NCI-H748 (cell line): Measurements from ENCODE around the gene MYO16.

Experiments
- DNase-seq: peaks from one replicate; lab custom pipeline; 2025; ENCODE audit not compliant: unreplicated experiment; lab: John Stamatoyannopoulos, UW

The MYO16 gene

DNA sequence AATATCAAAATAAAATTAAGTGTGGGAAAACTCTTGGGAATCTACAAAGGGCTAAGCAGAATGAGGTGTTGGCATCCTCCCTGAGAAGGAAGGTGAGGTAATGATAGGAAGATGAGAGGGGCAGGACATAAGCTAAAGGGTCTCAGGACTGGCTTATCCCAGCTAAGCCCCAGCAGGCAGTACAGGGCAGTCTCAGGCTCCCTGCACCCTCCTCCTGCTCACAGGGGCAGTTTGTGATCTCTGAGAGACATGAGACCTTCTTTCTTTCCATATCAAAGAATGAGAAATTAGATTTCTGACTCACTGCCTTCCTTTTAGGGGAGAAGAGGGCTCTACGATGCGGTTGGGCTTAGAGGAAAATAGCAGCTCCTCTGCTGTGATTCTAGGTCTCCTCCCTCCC lies 586.0 kb downstream of the MYO16 start:
- DNase-seq = no peak

DNA sequence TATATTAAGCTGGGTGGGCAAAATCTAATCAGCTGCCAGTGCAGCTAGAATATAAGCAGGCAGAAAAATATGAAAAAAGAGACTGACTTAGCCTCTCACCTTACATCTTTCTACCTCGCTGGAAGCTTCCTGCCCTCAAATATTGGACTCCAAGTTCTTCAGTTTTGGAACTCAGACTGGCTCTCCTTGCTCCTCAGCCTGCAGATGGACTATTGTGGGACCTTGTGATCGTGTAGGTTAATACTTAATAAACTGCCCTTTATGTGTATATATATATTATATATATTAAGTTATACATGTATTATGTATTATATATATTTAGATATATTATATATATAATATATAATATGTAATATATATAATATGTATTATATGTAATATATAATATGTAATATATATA lies 588.1 kb downstream of the MYO16 start:
- DNase-seq = peak; percentile 4

DNA sequence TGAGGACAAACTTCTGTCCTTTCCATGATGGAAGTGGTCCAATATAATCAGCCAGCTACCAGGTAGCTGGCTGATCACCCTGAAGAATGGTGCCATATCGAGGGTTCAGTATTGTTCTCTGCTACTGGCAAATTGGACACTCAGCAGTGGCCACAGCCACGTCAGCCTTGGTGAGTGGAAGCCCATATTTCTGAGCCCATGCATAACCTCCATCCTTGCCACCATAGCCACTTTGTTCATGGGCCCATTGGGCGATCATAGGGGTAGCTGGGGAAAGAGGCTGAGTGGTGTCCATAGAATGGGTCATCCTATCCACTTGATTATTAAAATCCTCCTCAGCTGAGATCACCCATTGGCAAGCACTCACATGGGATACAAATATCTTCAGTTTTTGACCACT lies 591.2 kb downstream of the MYO16 start:
- no peak for DNase-seq

- DNase-seq = no peak
Measured at GRCh38 chr13:109224033-109224432, 594.6 kb downstream of the MYO16 start.

GRCh38 chr13:109226631-109227030 lies 597.2 kb downstream of the MYO16 start:
- no peak for DNase-seq

GRCh38 chr13:109227344-109227940 lies 598.0 kb downstream of the MYO16 start:
- no peak for DNase-seq

DNA sequence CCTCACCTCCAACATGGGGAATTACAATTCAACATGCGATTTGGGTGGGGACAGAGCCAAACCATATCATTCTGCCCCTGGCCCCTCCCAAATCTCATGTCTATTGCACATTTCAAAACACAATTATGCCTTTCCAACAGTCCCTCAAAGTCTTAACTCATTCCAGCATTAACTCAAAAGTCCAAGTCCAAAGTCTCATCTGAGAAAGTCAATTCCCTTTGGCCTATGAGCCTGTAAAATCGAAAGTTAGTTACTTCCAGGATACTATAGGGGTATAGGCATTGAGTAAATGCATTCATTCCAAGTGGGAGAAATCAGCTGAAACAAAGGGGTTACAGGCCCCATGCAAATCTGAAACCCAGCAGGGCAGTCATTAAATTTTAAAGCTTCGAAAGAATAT lies 598.8 kb downstream of the MYO16 start:
- no peak for DNase-seq

GRCh38 chr13:109231888-109232287 lies 602.5 kb downstream of the MYO16 start:
- DNase-seq = no peak

GRCh38 chr13:109233293-109233692 lies 603.9 kb downstream of the MYO16 start:
- no peak for DNase-seq

GRCh38 chr13:109235901-109236300 lies 606.5 kb downstream of the MYO16 start:
- DNase-seq = peak; percentile 28

DNA sequence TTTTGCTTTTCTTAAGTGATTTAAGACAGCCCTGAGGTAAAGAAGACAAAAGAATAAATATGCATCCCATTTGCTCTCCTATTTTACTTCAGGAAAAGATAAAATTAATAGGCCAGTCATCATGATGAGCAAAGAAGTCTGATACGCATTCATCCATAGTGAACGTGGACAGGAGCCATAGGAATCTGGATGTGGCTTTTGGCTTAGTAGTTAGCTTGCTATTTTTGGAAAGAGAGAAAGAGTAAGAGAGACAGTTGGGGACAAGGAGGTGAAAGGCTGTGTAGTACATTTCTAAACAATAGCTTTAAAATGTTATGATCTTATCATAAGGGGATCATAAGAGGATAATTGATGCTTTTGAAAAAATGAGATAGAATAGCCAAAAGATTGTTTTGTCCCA lies 611.7 kb downstream of the MYO16 start:
- no peak for DNase-seq

DNA sequence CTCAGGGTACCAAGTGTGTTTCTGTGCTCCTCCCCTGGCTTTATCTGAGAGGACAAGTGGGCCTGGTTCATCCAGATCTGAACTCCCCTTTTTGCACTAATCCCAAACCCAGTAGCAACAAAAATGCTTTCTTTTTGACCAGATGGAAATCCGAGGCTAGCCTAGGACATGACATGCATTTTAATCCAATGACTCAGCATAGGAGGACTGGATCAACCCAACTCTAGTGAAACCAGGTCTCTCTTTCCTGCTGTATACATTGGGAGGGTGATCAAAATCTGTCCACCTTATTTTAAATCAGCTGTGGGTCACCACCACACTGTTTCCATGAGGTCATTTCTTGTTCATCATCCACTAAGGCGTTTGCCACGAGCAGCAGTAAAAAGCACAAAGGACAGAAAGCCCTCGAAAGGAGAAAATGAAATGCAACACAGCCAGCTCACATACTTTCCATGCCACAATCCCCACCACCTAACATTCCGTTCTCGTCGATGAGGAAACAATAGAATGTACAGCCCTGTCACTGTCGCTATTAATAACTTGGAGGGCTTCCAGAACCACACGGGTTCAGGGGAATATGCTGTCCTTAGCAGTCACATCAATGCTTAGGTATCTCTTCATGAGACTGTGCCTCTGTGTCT lies 614.0 kb downstream of the MYO16 start:
- DNase-seq = no peak

- DNase-seq = no peak
Measured at GRCh38 chr13:109244566-109244965, 615.2 kb downstream of the MYO16 start.

DNA sequence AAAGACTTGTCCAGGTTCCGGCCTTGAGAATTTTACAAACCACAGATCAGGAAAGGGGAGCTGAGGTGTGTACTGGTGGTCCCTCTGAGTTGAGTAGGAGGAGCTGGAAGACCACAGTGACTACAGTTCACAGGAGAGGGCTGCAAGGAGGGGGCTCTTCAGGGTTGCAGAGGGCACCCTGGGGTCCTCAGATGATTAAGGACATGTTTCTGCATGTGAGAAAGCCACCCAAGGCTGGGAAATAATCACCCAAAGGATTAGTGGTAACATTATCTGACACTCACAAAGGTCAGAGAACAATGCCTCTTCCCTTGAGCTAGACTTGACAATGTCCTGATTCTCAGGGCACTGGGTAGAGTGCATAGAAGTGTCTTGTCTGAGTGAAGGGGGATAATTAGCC lies 616.6 kb downstream of the MYO16 start:
- DNase-seq = no peak

DNA sequence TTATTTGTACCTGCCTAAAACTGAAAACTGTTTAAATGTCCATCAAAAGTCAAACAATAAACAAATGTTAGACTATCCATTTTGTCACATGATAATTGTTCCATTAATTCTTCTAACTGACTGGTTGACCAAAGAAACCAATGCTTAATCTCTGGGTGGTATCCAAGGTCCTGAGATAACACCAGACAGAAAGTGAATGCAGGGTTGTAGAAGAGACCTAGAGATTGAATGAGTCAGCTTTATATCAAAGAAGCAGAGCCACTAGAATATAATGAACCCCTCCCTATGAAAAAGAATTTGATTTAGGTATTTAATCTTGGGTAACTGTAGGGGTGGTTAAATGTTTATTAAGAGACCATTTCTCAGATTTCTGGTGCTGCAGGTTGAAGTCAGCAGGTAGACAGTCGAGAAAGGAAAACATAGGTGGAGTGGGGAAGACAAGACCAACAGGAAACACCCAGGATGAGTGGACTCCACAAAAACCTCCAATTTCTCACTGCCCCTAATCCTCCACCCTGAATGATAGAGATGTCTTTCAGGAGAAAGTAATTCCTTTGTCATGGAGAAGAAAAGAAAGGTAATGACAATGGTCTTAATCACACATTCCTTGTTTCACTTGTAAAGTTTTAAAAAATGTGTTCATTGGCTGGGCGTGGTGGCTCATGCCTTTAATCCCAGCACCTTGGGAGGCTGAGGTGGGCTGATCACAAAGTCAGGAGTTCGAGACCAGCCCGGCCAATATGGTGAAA lies 620.5 kb downstream of the MYO16 start:
- DNase-seq = peak; percentile 30

- DNase-seq = no peak
Measured at GRCh38 chr13:109251956-109252355, 622.5 kb downstream of the MYO16 start.

GRCh38 chr13:109253316-109253715 lies 623.9 kb downstream of the MYO16 start:
- DNase-seq = no peak

DNA sequence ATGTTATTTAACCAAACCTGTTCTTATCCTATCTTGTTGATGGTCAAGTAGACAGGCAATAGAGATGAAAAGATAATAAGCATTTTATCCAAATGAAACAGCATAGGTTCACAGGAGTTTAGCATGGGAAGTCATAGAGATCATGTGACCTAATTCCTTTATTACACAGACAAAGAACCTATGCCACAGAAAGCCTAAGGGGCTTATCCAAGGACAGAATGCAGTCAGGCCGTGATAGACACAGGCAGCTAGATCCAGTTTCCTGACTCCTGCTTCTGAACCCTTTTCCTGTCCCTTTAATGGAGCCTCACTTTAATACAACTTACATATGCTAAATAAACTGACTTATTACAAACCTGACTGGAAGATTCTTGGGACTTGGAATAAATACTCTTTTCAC lies 624.9 kb downstream of the MYO16 start:
- no peak for DNase-seq

GRCh38 chr13:109255141-109255856 lies 625.9 kb downstream of the MYO16 start:
- no peak for DNase-seq

DNA sequence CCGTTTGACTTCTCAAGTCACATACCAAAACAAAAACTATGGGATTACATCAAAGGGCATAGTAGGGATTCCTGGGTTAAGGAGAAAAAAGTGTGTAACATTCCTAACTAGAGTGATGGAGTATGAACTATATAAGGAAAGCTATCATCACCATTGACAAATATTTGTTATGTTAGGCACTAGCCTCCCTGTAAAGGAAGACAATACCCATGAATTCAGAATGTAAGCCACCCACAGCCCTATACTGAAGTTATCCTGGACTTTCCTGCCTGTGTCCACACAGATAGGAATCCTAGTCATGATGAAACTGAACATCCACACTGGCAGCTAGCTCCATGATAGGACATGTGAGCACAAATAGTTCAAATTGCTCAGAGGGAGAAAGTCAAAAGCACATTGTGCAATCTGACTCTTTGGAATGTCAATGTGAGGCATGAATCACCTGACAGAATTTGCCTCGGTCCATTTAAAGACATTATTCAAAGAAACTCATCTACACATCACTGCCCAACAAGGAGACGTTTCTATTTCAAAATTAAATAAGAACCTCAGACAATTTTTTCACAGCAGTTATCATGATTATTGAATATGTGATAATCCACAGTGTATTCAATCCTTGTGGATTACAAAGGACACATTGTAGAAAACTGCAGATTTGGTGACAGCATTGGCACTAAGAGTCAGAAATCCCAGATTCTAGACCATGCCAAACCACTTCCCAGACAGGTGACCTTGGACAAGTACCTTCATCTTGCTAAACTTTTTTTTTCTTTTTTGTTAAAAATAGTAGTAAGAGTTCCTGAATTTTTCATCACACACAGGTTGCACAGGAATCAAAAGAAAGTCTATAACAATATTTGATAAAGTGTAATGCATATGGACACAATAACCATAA lies 627.7 kb downstream of the MYO16 start:
- no peak for DNase-seq
